GM21381 (cell line): ENCODE measurements around the gene PCDHA2.
"Not testable (repeated sequence)": the region's sequence is repeated elsewhere in the genome, so short reads cannot be mapped to it uniquely, and the experiment has no call there.

Experiments
- ATAC-seq: cut with Tn5 transposase; IDR thresholded peaks from one replicate; pipeline ENCODE4 v1.9.1; 2021; ENCODE audit warnings: mild to moderate bottlenecking, moderate library complexity; ENCODE audit not compliant: unreplicated experiment

PCDHA2 gene

GRCh38 chr5:140808889-140809291 is 14.2 kb downstream of the PCDHA2 start:
- no peak for ATAC-seq

- ATAC-seq = no peak
These were observed 27.0 kb downstream of the PCDHA2 start, which contains the start of gene PCDHA5 for GRCh38 chr5:140821375-140822280. Gene PCDHA5, plus strand, starts transcription at chr5:140821613.

- ATAC-seq = no peak
These were observed 27.6 kb downstream of the PCDHA2 start for GRCh38 chr5:140822281-140822629.

- ATAC-seq = not testable (repeated sequence)
These were observed 28.3 kb downstream of the PCDHA2 start for GRCh38 chr5:140822969-140823368.

- no peak for ATAC-seq
These were observed 28.8 kb downstream of the PCDHA2 start for GRCh38 chr5:140823475-140823874.

- no peak for ATAC-seq
These were observed 33.2 kb downstream of the PCDHA2 start, which contains the start of gene PCDHA6 for GRCh38 chr5:140827704-140828361. Gene PCDHA6, plus strand, starts transcription at chr5:140827960. Its CDS starts 132 bp downstream, at chr5:140828092.

GRCh38 chr5:140828362-140828737 is 33.7 kb downstream of the PCDHA2 start:
- no peak for ATAC-seq

GRCh38 chr5:140829511-140830501 is 35.2 kb downstream of the PCDHA2 start:
- ATAC-seq = not testable (repeated sequence)

GRCh38 chr5:140833993-140834392 is 39.3 kb downstream of the PCDHA2 start, which contains the start of gene PCDHA7:
Gene PCDHA7, plus strand, starts transcription at chr5:140834269. Its CDS starts 115 bp downstream, at chr5:140834384.
- ATAC-seq = no peak

- ATAC-seq = not testable (repeated sequence)
These were observed 39.9 kb downstream of the PCDHA2 start for GRCh38 chr5:140834439-140835008.

GRCh38 chr5:140835622-140836510 is 41.2 kb downstream of the PCDHA2 start:
- no peak for ATAC-seq

- ATAC-seq = no peak
These were observed 46.6 kb downstream of the PCDHA2 start, which contains the start of gene PCDHA8 for GRCh38 chr5:140840978-140841962. Gene PCDHA8, plus strand, starts transcription at chr5:140841187. Its CDS starts 135 bp downstream, at chr5:140841322.

GRCh38 chr5:140842798-140843733 is 48.4 kb downstream of the PCDHA2 start:
- no peak for ATAC-seq
